ENCODE results near the gene MILR1. TPM values are rescaled to one million over a fixed set of nuclear protein-coding genes. Genes with fewer than 3 reads are reported as not detected.

The MILR1 gene
- total RNA-seq, 1 donor from 2014 or later = not detected

DNA sequence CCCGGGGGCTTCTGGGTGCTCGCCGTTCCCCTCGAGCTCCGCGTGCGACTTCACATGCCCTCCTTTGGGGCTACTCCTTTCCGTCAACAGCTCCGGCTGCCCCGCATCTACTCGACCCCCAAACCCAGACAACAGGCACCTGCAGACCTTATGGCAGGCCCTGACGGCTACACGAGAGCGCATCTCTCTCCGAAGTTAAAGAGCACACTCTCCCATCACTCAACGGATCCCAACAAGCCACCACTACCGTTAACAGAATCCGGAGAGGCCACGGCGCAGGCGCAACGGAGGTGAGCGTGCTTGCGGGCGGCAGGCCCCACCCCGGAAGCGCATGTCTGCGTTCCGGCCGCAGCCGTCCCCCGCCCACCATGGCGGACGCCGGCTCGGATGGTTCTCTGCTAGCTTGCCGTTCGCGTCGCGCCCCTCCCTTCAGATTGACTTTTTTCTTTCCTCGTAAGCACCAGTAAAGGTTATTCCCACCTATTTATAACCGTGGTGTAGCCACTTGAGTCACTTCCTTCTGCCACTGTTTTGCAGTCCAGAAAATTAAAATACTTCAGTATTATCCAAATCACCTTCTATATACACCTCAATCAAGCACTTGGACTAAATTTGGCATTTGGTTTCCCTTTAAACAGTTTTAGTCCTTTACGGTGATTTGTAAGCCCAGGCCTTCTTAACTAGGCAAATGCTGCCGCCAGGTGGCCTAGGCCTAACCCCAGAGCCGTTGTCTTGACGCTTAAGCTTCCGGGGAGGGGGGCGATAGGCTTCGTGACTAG, 48.1 kb downstream of the MILR1 start, which contains the start of gene POLG2:
Gene POLG2 (minus strand): TSS at position 269 of the 779 bp plus-strand sequence. CDS start 86 bp downstream, at position 183.
- peaks cover 43% of the 10 kb centered on the region for H3K36me3 Mint-ChIP-seq (ENCODE audit: unreplicated experiment)
- peak; percentile 54 for TF ChIP-seq CTCF (IDR thresholded peaks at IDR 0.05)
- peak; percentile 98 for DNase-seq (ENCODE audit: extremely low spot score, unreplicated experiment)
- peak within 1 kb of the TSS; percentile 99 for H3K4me3 Mint-ChIP-seq (ENCODE audit: unreplicated experiment)
- H3K9me3 Mint-ChIP-seq (ENCODE audit: unreplicated experiment) = no peaks in the 10 kb centered on the region
- H3K27me3 Mint-ChIP-seq (ENCODE audit: unreplicated experiment) = no peaks in the 10 kb centered on the region
- H3K4me1 Mint-ChIP-seq (ENCODE audit: unreplicated experiment) = peaks cover 58% of the 10 kb centered on the region
- peak within 1 kb of the TSS; percentile 93 for H3K27ac Mint-ChIP-seq (ENCODE audit: unreplicated experiment)

DNA sequence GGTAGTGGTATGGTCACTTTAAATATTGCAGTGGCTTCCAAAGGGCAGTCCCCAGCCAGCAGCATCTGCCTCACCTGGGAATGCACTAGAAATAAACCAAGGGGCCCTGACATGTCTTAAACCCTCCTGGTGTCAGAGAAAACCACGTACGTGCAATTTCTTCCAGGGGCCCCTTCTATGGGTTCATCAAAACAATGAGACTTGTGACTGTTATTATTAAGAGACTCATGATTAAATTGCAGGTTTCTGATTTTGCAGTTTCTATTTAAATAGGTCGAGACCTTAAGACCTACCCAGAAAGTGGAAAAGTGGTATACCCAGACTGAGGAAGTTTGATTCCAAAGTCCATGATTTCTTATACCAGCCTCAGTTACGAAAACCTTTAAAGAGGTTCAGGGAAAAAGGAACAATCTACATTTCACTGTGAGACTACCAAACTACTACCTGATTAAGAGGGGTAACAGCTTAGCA, 48.7 kb downstream of the MILR1 start:
- no peak for TF ChIP-seq CTCF (IDR thresholded peaks at IDR 0.05)
- Mint-ChIP-seq H3K4me1 (ENCODE audit: unreplicated experiment) (peaks cover 64% of the 10 kb centered on the region), H3K36me3 (ENCODE audit: unreplicated experiment) (peaks cover 46% of the 10 kb centered on the region), H3K27ac (ENCODE audit: unreplicated experiment) (peak overlapping the region; percentile 93), H3K4me3 (ENCODE audit: unreplicated experiment) (peak overlapping the region; percentile 99), H3K27me3 (ENCODE audit: unreplicated experiment) (no peaks in the 10 kb centered on the region), H3K9me3 (ENCODE audit: unreplicated experiment) (no peaks in the 10 kb centered on the region)
- DNase-seq (ENCODE audit: extremely low spot score, unreplicated experiment) = no peak

DNA sequence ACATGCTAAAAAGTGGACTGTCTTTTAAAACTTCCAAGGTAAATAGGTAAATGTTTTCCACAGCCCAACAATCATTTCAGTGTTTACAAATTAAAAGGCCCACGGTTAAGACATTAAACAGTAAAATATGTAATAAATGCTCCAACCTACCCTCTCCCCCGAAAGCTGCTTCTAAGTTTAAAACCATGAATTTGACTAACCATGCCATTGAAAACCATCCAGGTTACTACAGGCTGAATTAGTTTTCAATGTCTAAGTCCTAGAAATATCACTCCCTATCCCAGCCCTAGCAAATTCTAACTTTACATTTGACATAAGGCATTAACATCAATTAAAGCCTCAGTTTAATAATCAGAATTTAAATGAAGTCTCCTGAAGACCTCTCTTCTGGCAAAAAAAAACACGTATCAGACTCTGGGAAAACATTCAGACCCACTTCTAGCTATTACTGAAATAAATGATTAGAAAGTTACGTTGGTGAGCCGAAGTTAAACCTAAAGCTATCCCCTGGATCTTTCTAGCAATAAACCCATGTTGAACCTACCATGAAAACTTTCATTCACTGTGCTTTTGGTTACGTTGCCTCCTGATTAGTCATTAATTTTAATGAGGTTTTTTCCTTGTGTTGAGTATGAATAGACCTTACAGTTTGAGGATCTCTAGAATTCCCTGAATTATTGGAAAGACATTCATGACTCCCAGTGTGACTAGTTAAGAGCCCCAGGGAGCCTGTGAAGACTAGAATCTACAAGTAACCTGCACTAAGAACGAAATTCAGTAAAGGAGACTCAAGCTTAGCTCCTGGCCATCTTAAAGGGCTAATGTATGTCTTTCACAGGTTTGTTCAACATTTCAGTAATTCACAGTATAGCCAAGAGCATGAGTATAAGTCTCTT, 49.6 kb downstream of the MILR1 start:
- H3K27ac Mint-ChIP-seq (ENCODE audit: unreplicated experiment) = peak overlapping the region; percentile 93
- no peak overlapping the region for H3K4me3 Mint-ChIP-seq (ENCODE audit: unreplicated experiment)
- peaks cover 74% of the 10 kb centered on the region for H3K4me1 Mint-ChIP-seq (ENCODE audit: unreplicated experiment)
- no peaks in the 10 kb centered on the region for H3K27me3 Mint-ChIP-seq (ENCODE audit: unreplicated experiment)
- no peak for DNase-seq (ENCODE audit: extremely low spot score, unreplicated experiment)
- H3K9me3 Mint-ChIP-seq (ENCODE audit: unreplicated experiment) = no peaks in the 10 kb centered on the region
- peaks cover 53% of the 10 kb centered on the region for H3K36me3 Mint-ChIP-seq (ENCODE audit: unreplicated experiment)
- no peak for TF ChIP-seq CTCF (IDR thresholded peaks at IDR 0.05)

- no peak for DNase-seq (ENCODE audit: extremely low spot score, unreplicated experiment)
- no peaks in the 10 kb centered on the region for H3K27me3 Mint-ChIP-seq (ENCODE audit: unreplicated experiment)
- no peak overlapping the region for H3K4me3 Mint-ChIP-seq (ENCODE audit: unreplicated experiment)
- peaks cover 74% of the 10 kb centered on the region for H3K4me1 Mint-ChIP-seq (ENCODE audit: unreplicated experiment)
- no peaks in the 10 kb centered on the region for H3K9me3 Mint-ChIP-seq (ENCODE audit: unreplicated experiment)
- no peak for TF ChIP-seq CTCF (IDR thresholded peaks at IDR 0.05)
- peaks cover 64% of the 10 kb centered on the region for H3K36me3 Mint-ChIP-seq (ENCODE audit: unreplicated experiment)
- H3K27ac Mint-ChIP-seq (ENCODE audit: unreplicated experiment) = peak overlapping the region; percentile 12
Observed at GRCh38 chr17:64499805-64500486, 51.0 kb downstream of the MILR1 start.
